Gastroesophageal sphincter (tissue), 3 donors: ENCODE measurements around the gene QSOX1.

Source experiments
- POLR2A ChIP-seq, 2 donors: fragments of 450-650 bp; IDR thresholded peaks; one replicate each; pipeline ENCODE4 v1.6.1; 2017; ENCODE audit warnings: antibody characterized with exemption in 2 of 2, mild to moderate bottlenecking in 2 of 2, moderate library complexity in 1 of 2
- POLR2AphosphoS5 ChIP-seq: sonication (generic); formaldehyde crosslinking; IDR thresholded peaks from one replicate; pipeline ENCODE4 v1.6.1; 2017; ENCODE audit warnings: antibody characterized with exemption
- TF ChIP-seq, protein P1 (sequence below), 4 experiments: fragments of 200-600 bp in 2 of 4; fragments of 450-650 bp in 2 of 4; sonication (generic) in 1 of 4; IDR thresholded peaks; one replicate each; pipeline ENCODE4 v1.5.1; 2017 to 2019; ENCODE audit warnings: antibody characterized with exemption in 4 of 4, mild to moderate bottlenecking in 2 of 4, moderate library complexity in 2 of 4

DNA sequence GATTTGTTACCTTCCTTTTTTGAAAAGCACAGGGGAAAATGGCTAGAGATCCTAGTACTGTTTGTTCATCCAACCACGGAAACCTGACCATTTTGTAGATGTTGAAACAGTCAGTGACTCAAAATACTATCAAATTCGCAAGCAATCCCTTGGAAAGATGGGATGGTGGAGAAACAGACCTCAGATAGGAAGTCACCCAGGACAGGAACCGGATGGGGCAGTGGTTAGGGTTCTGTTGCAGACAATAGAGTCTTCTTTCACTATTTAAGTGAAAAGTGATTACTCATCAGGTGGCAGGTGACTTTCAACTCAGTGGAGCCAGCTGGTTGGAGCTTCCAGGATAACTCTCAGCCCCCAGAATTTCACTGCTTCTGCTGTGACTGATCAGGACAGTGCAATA lies 92.4 kb downstream of the QSOX1 start:
- TF ChIP-seq, protein P1, sequence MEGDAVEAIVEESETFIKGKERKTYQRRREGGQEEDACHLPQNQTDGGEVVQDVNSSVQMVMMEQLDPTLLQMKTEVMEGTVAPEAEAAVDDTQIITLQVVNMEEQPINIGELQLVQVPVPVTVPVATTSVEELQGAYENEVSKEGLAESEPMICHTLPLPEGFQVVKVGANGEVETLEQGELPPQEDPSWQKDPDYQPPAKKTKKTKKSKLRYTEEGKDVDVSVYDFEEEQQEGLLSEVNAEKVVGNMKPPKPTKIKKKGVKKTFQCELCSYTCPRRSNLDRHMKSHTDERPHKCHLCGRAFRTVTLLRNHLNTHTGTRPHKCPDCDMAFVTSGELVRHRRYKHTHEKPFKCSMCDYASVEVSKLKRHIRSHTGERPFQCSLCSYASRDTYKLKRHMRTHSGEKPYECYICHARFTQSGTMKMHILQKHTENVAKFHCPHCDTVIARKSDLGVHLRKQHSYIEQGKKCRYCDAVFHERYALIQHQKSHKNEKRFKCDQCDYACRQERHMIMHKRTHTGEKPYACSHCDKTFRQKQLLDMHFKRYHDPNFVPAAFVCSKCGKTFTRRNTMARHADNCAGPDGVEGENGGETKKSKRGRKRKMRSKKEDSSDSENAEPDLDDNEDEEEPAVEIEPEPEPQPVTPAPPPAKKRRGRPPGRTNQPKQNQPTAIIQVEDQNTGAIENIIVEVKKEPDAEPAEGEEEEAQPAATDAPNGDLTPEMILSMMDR (IDR thresholded peaks at IDR 0.05) = no peak
- TF ChIP-seq POLR2A (IDR thresholded peaks at IDR 0.05) (no peak), POLR2AphosphoS5 (no peak)
